ENCODE results near the gene MYOZ3.

Gene MYOZ3

DNA sequence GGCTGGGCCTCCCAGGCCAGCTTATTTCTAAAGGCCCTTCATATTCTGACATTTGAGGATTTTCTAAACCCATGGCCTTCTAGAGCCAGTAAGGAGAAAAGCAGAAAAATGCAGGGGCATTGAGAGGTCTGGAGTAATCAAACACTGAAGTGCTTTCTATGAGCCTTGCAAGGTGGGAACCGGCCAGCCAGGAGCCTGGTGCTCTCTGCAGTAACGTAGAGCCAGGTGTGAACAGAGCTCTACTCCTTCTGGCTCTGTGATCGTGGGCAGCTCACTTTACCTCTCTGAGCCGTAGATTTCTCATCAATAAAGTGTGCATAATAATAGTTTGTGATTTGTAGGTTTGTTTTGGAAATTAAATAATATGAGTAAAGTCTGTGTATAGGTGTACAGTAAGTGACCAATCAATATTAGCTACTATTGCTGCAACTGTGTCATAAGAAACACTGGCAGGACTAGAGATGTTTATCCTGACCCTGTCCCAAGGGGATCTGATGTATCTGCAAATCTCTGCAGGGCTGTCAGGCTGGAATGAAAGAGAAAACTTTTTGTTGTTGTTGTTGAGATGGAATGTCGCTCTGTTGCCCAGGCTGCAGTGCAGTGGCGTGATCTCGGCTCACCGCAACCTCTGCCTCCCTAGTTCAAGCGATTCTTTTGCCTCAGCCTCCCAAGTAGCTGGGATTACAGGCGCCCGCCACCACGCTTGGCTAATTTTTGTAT lies 17.9 kb upstream of the MYOZ3 start:
- DNase-seq (ENCODE audit: low read depth in 2 of 2) = no peak

DNA sequence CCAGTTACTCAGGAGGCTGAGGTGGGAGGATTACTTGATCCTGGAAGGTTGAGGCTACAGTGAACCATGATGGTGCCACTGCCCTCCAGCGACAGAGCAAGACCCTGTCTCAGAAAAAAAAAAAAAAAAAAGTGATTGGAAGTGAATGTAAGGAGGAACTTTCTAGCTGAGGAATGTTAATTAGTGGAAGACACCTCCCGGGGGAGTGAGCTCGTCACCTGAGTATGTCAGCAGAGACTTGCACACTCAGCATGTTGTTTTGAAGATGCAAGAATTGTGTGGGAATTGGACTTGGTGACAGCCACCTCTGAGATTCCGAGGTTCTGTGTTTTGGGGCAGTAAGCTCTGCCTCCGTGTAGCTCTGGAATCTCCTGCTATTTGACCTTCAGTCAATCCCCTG lies 17.0 kb upstream of the MYOZ3 start:
- DNase-seq (ENCODE audit: low read depth in 2 of 2) = no peak

DNA sequence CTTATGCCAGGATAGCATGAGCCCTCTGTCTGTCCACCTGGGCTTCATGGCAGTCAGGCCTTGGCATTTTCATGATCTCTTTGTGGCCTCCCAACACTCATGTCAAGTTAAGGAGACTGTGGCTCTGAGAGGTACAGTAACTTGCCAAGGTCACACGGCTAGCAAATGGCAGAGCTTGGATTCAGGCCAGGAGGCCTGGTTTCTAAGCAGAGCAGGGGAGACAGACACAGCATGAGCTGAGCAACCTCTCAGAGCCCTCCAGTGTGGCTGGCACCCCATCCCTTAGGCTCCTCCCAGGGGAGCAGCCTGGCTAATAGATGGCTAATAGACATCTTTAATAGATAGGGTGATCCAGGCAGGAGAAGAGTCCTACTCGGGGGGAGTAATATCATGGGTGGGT lies 16.5 kb upstream of the MYOZ3 start:
- DNase-seq (ENCODE audit: low read depth in 2 of 2) = no peak

DNA sequence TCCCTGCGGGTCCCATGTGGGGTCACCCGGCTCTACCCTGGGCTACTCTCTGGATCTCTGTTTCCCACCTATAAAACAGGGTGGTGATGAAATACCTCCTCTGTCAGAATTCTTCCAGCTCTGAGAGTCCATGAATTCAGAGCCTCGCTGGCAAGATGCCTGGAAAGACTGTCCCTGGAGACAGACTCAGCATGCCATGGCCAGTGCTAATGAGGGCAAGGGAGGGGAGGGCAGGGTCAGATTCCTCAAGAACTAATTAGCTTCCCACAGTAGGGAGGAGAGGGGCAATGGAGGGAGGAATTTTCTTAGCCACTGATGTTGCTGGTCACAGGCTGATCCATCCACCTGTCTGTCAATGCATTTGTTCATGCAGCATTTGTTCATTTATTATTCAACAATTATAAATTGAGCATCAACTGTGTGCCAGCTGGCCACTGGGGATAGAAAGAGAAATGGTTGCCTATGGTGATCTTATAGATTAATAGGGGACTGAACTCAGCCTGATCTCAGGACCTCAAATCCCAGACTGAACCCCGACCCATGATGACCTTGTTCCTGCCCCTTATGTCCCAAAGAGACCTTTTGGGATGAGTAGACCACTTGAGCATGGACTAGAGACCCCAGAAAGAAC lies 15.9 kb upstream of the MYOZ3 start:
- DNase-seq (ENCODE audit: low read depth in 2 of 2) = no peak

DNA sequence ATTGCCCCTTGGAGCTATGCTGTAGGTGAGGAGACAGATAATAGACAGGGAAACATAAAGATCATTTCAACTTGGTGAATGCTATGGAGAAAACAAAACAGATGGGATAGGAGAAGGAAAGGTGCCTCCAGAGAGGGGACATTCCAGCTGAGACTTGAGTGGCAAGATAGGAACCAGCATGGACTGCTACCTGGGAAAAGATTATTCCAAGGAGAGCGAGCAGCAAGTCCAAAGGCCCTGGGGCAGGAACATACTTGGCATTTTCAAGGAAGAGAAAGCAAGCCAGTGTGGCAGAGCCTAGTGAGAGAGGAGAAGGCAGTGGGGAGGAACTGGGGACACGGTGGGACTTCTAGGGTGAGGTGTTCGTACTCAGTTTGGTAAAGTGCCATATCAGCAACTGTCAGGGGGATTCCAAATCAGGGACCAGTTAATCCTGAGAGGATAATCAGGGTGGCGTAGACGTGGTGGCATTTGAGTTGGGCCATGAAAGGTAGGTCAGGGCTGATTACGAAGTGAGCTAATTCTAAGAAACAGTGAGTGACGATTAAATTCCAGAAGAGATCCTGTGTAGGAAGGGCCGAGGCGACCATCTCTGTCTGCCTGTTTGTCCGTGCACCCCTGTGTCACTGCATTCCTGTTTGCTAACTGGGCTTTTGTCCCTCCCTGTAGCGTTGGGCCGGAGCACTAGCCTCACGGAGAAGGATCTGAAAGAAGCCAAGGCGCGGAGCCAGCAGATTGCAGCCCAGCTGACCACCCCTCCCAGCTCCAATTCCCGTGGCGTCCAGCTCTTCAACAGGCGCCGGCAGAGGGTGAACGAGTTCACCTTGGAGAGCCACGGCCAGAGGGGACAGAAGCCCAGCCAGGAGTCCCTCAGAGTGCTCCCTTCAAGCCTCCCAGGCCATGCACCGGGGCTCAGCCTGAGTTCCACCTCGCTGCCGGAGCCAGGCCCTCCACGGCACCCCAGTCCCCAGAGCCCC lies 13.5 kb upstream of the MYOZ3 start:
- DNase-seq (ENCODE audit: low read depth in 2 of 2) = no peak

DNA sequence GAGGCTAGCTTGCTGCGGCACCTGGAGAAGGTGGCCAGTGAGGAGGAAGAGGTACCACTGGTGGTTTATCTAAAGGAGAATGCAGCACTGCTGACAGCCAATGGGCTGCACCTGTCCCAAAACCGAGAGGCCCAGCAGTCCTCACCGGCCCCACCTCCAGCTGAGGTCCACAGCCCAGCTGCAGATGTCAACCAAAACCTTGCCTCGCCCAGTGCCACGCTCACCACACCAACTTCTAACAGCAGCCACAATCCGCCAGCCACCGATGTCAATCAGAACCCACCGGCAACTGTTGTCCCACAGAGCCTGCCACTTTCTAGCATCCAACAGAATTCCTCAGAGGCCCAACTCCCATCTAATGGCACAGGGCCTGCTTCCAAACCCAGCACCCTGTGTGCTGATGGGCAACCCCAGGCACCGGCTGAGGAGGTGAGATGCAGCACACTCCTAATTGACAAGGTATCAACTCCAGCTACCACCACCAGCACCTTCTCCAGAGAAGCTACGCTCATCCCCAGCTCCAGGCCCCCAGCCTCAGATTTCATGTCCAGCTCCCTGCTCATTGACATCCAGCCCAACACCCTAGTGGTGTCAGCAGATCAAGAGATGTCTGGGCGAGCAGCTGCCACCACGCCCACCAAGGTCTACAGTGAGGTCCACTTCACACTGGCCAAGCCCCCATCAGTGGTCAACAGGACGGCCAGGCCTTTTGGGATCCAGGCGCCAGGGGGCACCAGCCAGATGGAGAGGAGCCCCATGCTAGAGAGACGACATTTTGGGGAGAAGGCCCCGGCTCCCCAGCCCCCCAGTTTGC lies 12.6 kb upstream of the MYOZ3 start:
- no peak for DNase-seq (ENCODE audit: low read depth in 2 of 2)

DNA sequence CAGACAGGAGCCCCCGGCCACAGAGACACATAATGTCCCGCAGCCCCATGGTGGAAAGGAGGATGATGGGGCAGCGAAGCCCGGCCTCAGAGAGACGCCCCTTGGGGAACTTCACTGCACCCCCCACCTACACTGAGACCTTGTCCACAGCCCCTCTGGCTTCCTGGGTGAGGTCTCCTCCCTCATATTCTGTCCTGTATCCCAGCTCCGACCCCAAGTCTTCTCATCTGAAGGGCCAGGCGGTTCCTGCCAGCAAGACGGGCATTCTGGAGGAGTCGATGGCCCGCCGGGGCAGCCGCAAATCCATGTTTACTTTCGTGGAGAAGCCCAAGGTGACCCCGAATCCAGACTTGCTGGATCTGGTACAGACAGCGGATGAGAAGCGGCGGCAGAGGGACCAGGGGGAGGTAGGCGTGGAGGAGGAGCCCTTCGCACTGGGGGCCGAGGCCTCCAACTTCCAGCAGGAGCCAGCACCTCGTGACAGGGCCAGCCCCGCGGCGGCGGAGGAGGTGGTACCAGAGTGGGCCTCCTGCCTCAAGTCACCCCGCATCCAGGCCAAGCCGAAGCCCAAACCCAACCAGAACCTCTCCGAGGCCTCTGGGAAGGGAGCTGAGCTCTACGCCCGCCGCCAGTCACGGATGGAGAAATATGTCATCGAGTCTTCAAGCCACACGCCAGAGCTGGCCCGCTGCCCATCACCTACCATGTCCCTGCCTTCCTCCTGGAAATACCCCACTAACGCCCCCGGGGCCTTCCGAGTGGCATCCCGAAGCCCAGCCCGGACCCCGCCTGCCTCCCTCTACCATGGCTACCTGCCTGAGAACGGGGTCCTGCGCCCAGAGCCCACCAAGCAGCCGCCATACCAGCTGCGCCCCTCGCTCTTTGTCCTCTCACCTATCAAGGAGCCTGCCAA lies 11.7 kb upstream of the MYOZ3 start:
- DNase-seq (ENCODE audit: low read depth in 2 of 2) = no peak

DNA sequence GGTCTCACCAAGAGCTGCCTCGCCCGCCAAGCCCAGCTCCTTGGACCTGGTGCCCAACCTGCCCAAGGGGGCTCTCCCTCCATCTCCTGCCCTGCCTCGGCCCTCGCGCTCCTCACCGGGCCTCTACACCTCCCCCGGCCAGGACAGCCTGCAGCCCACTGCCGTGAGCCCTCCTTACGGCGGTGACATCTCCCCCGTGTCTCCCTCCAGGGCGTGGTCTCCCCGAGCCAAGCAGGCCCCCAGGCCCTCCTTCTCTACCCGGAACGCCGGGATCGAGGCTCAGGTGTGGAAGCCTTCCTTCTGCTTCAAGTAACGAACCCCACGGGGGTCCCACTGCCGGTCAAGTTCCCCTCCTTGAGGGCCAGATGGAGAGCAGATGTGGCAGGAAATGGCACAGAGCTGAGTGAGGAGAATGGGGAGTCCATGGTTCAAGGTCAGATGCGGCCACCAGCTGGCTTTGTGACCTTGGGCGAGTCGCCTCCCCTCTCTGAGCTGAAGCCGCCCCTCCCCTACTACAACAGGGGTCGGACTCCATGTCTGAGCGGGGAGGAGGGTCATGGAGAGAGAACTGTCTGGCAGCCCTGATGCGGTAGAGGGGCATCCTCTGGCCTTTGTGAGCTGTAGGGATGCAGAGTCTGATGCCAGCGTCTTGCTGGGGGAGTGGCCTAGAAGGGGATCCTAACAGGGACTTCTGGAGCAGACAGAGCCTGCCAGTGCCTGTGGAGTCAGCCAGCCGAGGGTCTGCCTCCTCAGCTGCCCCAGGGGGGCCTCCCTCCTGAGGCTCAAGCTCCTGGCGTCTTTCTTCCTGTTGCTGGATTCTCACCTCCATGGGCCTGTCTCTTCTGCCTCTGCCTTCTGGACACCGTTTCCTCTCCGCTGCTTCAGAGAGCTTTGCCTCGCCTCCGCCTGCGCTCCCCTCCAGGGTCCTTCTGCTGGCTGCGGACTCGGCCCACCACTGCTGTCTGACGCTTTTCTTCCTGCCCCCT lies 10.7 kb upstream of the MYOZ3 start:
- DNase-seq (ENCODE audit: low read depth in 2 of 2) = no peak

DNA sequence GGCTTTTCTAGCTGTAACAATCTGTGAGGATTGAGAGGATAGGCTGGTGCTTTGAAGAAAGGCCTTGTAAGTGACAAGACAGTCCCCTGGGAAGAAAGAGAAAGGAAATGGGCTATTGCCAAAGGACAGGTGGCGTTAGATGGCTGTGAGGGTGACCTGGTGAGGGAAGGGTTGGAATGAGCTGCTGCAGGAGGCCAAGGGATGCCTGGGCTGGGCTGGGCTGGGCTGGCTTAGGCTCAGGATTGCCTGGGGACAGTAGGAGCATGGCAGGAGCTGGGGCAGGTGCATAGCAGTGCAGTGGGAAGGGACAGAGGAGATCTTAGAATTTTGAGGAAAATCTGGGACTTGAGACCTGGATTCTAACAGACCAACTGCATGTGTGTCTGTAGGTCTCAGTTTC lies 9.7 kb upstream of the MYOZ3 start:
- DNase-seq (ENCODE audit: low read depth in 2 of 2) = no peak

DNA sequence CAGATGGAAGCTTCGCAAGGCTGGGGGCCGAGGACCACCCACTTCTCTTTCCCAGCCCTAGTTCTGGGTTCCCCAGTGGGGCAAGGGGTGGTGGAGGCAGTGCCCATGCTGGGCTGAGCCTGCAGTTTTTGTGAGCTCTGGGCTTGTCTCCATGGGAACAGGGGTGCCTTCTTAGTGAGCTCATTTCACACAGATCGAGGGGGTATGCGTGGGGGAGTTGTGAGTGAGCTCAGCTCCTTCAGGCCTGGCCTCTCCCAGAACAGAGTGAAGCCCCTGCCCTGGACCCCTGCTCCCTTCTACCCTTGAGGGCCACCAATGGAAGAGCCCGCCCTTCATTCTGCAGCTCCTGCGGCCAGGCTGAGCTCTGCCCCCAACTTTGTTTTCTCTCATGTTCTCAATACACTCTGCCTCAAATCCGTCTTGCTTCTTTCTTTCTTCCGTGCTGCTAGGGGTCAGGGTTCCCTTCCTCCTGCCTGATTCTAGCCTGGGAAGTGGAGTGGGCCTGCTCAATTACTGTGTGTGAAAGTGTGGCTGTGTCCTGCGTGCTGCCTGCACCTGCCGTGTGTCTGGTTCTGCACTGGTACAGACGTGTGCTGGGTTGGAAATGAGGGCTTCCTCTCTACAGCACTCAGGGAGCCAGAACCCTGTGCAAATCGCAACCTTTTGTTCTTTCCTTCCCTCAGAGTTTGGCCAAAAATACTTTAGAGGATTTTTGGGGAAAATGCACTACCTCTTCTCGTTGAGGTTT lies 9.0 kb upstream of the MYOZ3 start:
- DNase-seq (ENCODE audit: low read depth in 2 of 2) = no peak

DNA sequence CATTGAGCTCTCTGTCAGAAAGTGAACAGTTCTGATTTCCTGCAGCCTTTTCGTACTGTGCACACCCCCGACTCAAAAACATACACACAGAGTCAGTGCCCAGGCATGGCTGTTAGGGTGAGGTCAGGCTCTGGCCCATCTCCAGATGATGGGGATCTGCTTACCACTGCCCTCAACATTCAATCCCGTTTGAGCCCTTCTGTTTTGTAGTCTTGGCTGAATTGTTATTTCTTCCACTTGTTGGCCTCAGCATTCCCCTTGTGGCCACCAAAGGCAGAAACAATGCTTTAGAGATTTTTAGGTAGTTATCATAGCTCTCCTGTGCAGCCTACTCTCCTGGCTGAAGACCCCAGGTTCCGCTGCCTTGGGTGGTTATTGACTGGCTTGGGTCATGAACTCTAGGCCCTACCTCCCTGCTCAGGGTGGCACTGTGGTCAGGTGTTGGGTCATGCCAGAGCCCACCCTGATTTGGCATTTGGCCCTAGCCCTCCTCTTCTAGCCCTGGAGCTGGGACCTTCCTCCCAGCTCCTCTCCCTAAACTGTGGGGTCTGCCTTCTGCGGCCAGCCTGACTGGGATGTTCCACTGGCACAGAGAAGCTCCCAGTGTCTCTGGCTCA lies 7.8 kb upstream of the MYOZ3 start:
- DNase-seq (ENCODE audit: low read depth in 2 of 2) = no peak

DNA sequence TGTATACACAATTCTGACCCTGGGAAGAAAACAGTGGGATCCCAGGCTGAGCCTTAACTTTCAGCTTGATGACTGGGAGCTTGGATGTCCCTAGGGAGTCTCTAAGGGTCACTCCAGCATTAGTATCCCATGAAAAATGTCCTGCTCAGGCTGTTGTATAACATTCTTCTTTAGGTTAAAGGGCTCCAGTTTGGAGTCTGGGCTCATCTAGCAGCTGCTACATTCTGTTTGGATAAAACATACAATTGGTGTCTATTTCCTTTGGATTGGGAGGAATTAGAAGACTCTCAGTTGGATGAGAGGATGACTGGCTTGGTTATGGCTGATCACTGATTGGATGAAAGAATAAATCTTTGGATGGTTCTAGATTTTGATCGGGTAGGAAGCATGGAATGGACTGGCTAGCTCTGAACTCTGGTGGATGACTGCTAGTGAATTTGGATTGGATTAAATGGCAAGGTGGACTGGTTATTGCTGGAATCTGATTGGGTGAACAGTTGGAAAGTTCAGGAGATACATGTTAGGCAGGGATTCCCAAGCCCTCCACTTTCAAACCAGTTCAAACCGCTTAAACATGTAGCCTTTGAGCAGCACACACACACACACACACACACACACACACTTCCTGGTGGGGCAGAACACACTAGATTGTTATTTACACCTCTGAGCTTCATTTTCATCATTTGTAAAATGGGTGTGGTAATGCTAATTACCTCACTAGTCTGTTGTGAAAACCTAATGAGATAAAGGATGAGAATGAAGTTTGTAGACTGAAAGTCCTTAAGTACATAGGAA lies 7.1 kb upstream of the MYOZ3 start:
- DNase-seq (ENCODE audit: low read depth in 2 of 2) = no peak

DNA sequence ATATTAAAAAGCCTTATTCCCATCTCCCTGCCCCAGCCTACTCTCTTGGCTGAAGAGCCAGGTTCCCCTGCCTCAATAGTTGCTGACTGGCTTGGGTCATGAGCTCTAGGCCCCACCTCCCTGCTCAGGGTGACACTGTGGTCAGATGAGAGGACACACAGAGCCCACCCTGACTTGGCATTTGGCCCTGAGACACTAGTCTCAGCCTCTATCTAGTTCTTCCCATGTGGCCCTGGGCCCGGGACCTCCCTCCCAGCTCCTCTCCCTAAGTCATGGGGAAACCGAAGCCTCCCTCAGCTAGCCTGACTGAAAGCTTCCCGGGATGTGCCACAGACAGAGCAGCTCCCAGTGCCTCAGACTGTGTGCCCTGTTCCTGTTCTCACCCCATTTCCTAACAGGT lies 5.8 kb upstream of the MYOZ3 start:
- no peak for DNase-seq (ENCODE audit: low read depth in 2 of 2)

DNA sequence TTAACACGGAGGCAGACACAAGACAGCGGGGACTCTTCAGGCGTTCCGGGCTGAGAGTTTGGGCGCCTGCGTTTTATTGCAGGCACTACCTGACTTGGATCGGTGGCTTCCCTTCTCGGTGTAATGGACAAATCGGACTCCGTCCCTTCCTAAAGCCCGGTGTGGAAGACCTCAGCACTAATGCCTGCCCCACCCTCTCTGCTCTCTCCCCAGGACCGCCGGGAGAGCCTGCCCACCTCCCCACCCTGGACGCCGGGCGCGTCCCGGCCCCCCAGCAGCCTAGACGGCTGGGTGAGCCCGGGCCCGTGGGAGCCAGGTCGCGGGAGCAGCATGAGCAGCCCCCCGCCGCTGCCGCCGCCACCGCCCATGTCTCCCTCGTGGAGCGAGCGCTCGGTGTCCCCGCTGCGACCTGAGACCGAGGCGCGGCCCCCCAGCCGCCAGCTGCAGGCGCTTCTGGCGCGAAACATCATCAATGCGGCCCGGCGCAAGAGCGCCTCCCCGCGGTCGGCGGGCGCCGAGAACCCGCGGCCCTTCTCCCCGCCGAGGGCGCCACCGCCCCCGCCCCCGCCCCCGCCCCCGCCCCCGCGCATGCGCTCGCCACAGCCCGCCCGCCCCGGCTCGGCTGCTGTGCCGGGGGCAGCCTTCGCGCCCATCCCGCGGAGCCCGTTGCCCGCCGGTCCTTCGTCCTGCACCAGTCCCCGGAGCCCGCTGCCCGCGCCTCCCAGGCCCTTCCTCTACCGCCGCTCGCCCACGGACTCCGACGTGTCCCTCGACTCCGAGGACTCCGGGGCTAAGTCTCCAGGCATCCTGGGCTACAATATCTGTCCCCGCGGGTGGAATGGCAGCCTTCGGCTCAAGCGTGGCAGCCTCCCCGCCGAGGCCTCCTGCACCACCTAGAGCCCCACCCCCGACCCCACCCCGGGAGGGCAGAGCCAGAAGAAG lies 4.6 kb upstream of the MYOZ3 start:
- peak; percentile 48 to 57 for DNase-seq (ENCODE audit: low read depth in 2 of 2)

DNA sequence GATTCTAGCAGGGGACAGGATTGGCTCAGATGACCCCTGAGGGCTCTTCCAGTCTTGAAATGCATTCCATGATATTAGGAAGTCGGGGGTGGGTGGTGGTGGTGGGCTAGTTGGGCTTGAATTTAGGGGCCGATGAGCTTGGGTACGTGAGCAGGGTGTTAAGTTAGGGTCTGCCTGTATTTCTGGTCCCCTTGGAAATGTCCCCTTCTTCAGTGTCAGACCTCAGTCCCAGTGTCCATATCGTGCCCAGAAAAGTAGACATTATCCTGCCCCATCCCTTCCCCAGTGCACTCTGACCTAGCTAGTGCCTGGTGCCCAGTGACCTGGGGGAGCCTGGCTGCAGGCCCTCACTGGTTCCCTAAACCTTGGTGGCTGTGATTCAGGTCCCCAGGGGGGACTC lies 2.9 kb upstream of the MYOZ3 start:
- no peak for DNase-seq (ENCODE audit: low read depth in 2 of 2)

DNA sequence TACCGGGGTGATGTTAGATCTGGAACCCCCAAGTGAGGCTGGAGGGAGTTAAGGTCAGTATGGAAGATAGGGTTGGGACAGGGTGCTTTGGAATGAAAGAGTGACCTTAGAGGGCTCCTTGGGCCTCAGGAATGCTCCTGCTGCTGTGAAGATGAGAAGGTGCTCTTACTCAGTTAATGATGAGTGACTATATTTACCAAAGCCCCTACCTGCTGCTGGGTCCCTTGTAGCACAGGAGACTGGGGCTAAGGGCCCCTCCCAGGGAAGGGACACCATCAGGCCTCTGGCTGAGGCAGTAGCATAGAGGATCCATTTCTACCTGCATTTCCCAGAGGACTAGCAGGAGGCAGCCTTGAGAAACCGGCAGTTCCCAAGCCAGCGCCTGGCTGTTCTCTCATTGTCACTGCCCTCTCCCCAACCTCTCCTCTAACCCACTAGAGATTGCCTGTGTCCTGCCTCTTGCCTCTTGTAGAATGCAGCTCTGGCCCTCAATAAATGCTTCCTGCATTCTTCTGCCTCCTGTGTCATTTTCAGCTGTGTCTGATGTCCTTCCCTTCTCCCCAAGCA lies 2.3 kb upstream of the MYOZ3 start:
- no peak for DNase-seq (ENCODE audit: low read depth in 2 of 2)

Data from activated CD4-positive, alpha-beta T cell treated with anti-CD3 and anti-CD28 coated beads for 24 hours (primary cell).